SK-N-SH treated with all-trans-retinoic acid at 6 μM for 48 hours (cell line): Measurements from ENCODE around the gene DLK1.

ENCODE experiments used
- ATAC-seq: fragments of 200-7000 bp; cut with Tn5 transposase; 3 replicates; pipeline ENCODE4 v1.9.1; 2020; ENCODE audit warnings: mild to moderate bottlenecking, moderate library complexity
- ARNTL ChIP-seq: fragments of 450-650 bp; formaldehyde crosslinking; IDR thresholded peaks from 2 replicates; pipeline ENCODE4 v1.5.0; 2020; ENCODE audit warnings: low read depth, mild to moderate bottlenecking, moderate library complexity, borderline replicate concordance
- BACH2 ChIP-seq: fragments of 250-450 bp; sonication (Bioruptor Pico); IDR thresholded peaks from 2 replicates; pipeline ENCODE4 v1.9.0; 2021; ENCODE audit warnings: mild to moderate bottlenecking, borderline replicate concordance
- CREB5 ChIP-seq: fragments of 250-450 bp; sonication (Bioruptor Pico); IDR thresholded peaks from 2 replicates; pipeline ENCODE4 v1.5.1; 2020; ENCODE audit warnings: low read depth, mild to moderate bottlenecking, moderate library complexity
- CSDC2 ChIP-seq: fragments of 250-450 bp; sonication (Bioruptor Pico); IDR thresholded peaks from 2 replicates; pipeline ENCODE4 v1.5.0; 2020; ENCODE audit warnings: mild to moderate bottlenecking, moderate library complexity
- ESRRG ChIP-seq: fragments of 250-450 bp; sonication (Bioruptor Pico); IDR thresholded peaks from 2 replicates; pipeline ENCODE4 v1.6.1; 2021; ENCODE audit warnings: mild to moderate bottlenecking
- GLIS3 ChIP-seq: fragments of 250-450 bp; sonication (Bioruptor Pico); IDR thresholded peaks from 2 replicates; pipeline ENCODE4 v1.5.0; 2020; ENCODE audit warnings: mild to moderate bottlenecking, moderate library complexity
- ISL1 ChIP-seq: fragments of 250-450 bp; sonication (Bioruptor Pico); IDR thresholded peaks from 2 replicates; pipeline ENCODE4 v2.1.2; 2022; ENCODE audit warnings: mild to moderate bottlenecking, moderate library complexity
- OSR1 ChIP-seq: fragments of 250-450 bp; sonication (Bioruptor Pico); IDR thresholded peaks from 2 replicates; pipeline ENCODE4 v1.8.0; 2022; ENCODE audit warnings: moderate library complexity, mild to moderate bottlenecking, inconsistent platforms
- POU6F1 ChIP-seq: fragments of 250-450 bp; sonication (Bioruptor Pico); IDR thresholded peaks from 2 replicates; pipeline ENCODE4 v1.8.0; 2021; ENCODE audit warnings: low read depth, mild to moderate bottlenecking, moderate library complexity, borderline replicate concordance
- PPARA ChIP-seq: fragments of 250-450 bp; sonication (Bioruptor Pico); IDR thresholded peaks from 2 replicates; pipeline ENCODE4 v1.5.0; 2020; ENCODE audit warnings: mild to moderate bottlenecking, borderline replicate concordance
- RARB ChIP-seq: fragments of 250-450 bp; sonication (Bioruptor Pico); IDR thresholded peaks from 2 replicates; pipeline ENCODE4 v1.8.0; 2021; ENCODE audit warnings: mild to moderate bottlenecking, moderate library complexity
- SNAI2 ChIP-seq: fragments of 250-450 bp; sonication (Bioruptor Pico); IDR thresholded peaks from 2 replicates; pipeline ENCODE4 v1.5.0; 2020; ENCODE audit warnings: mild to moderate bottlenecking, moderate library complexity
- TCF4 ChIP-seq: fragments of 250-450 bp; sonication (Bioruptor Pico); IDR thresholded peaks from 2 replicates; pipeline ENCODE4 v1.8.0; 2021; ENCODE audit warnings: mild to moderate bottlenecking, moderate library complexity, borderline replicate concordance
- TOX ChIP-seq: fragments of 250-450 bp; sonication (Bioruptor Pico); IDR thresholded peaks from 2 replicates; pipeline ENCODE4 v1.8.0; 2021; ENCODE audit warnings: mild to moderate bottlenecking, moderate library complexity, borderline replicate concordance
- ZC3H10 ChIP-seq: fragments of 250-450 bp; sonication (Bioruptor Pico); IDR thresholded peaks from 2 replicates; pipeline ENCODE4 v1.5.1; 2021; ENCODE audit warnings: mild to moderate bottlenecking, moderate library complexity
- ZFP3 ChIP-seq: fragments of 250-450 bp; sonication (Bioruptor Pico); IDR thresholded peaks from 2 replicates; pipeline ENCODE4 v1.5.0; 2020; ENCODE audit warnings: mild to moderate bottlenecking, moderate library complexity
- ZFP30 ChIP-seq: fragments of 450-650 bp; formaldehyde crosslinking; IDR thresholded peaks from 2 replicates; pipeline ENCODE4 v1.5.0; 2022; ENCODE audit warnings: mild to moderate bottlenecking, moderate library complexity
- ZNF565 ChIP-seq: fragments of 450-650 bp; formaldehyde crosslinking; conservative IDR thresholded peaks from 2 replicates; pipeline ENCODE4 v1.5.0; 2020; ENCODE audit warnings: low read depth, mild to moderate bottlenecking, moderate library complexity
- ZNF8 ChIP-seq: fragments of 450-650 bp; formaldehyde crosslinking; IDR thresholded peaks from 2 replicates; pipeline ENCODE4 v1.5.0; 2020; ENCODE audit warnings: mild to moderate bottlenecking, moderate library complexity
- TF ChIP-seq, protein P1 (sequence below): fragments of 250-450 bp; sonication (Bioruptor Pico); IDR thresholded peaks from 2 replicates; pipeline ENCODE4 v1.5.0; 2020; ENCODE audit warnings: mild to moderate bottlenecking, moderate library complexity
- TF ChIP-seq, protein P2 (sequence below): fragments of 250-450 bp; sonication (Bioruptor Pico); IDR thresholded peaks from 2 replicates; pipeline ENCODE4 v1.8.0; 2020; ENCODE audit warnings: mild to moderate bottlenecking, moderate library complexity, borderline replicate concordance
- TF ChIP-seq, protein P3 (sequence below): fragments of 250-450 bp; sonication (Bioruptor Pico); IDR thresholded peaks from 2 replicates; pipeline ENCODE4 v1.5.1; 2021; ENCODE audit warnings: mild to moderate bottlenecking, moderate library complexity

The DLK1 gene

GRCh38 chr14:100726550-100727085, at the start of gene DLK1:
Gene DLK1 (plus strand): TSS chr14:100726892. CDS start chr14:100727069, 177 bp downstream.
- no peak for ATAC-seq
- no peak for TF ChIP-seq ZNF8
- no peak for TF ChIP-seq ISL1 (CRISPR knock-in tag)
- no peak for TF ChIP-seq ZFP3
- no peak for TF ChIP-seq BACH2 (CRISPR knock-in tag)
- TF ChIP-seq ZFP30 (CRISPR knock-in tag), result no peak

DNA sequence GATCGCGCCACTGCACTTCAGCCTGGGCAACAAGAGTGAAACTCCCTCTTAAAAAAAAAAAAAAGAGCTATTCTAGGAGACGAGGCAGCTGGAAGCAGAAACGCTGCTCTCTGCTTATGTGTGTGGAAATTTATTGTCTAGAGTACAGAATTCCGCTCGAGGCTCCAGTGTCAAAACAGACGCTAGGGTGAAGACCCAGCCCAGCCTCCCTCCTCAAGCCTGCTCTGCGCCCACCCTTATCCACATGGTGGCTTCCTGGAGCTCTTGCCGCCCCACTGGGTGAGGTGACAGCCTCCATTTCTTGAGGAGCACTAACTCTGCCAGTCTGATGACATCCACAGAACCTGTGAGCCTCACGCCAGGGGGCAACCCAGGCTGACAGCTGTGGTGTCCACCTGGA, 49.5 kb upstream of the DLK1 start:
- no peak for ATAC-seq
- no peak for TF ChIP-seq OSR1 (CRISPR knock-in tag)
- TF ChIP-seq TCF4, result no peak
- TF ChIP-seq RARB (CRISPR knock-in tag), result no peak
- TF ChIP-seq TOX (CRISPR knock-in tag), result no peak
- no peak for TF ChIP-seq POU6F1
- TF ChIP-seq ZNF8, result no peak
- TF ChIP-seq ZNF565 (CRISPR knock-in tag), result no peak
- TF ChIP-seq, protein P1, sequence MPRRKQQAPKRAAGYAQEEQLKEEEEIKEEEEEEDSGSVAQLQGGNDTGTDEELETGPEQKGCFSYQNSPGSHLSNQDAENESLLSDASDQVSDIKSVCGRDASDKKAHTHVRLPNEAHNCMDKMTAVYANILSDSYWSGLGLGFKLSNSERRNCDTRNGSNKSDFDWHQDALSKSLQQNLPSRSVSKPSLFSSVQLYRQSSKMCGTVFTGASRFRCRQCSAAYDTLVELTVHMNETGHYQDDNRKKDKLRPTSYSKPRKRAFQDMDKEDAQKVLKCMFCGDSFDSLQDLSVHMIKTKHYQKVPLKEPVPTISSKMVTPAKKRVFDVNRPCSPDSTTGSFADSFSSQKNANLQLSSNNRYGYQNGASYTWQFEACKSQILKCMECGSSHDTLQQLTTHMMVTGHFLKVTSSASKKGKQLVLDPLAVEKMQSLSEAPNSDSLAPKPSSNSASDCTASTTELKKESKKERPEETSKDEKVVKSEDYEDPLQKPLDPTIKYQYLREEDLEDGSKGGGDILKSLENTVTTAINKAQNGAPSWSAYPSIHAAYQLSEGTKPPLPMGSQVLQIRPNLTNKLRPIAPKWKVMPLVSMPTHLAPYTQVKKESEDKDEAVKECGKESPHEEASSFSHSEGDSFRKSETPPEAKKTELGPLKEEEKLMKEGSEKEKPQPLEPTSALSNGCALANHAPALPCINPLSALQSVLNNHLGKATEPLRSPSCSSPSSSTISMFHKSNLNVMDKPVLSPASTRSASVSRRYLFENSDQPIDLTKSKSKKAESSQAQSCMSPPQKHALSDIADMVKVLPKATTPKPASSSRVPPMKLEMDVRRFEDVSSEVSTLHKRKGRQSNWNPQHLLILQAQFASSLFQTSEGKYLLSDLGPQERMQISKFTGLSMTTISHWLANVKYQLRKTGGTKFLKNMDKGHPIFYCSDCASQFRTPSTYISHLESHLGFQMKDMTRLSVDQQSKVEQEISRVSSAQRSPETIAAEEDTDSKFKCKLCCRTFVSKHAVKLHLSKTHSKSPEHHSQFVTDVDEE (CRISPR knock-in tag), result no peak
- no peak for TF ChIP-seq ESRRG (CRISPR knock-in tag)
- TF ChIP-seq CSDC2 (CRISPR knock-in tag), result no peak
- TF ChIP-seq ISL1 (CRISPR knock-in tag), result no peak
- TF ChIP-seq ZC3H10 (CRISPR knock-in tag), result no peak

DNA sequence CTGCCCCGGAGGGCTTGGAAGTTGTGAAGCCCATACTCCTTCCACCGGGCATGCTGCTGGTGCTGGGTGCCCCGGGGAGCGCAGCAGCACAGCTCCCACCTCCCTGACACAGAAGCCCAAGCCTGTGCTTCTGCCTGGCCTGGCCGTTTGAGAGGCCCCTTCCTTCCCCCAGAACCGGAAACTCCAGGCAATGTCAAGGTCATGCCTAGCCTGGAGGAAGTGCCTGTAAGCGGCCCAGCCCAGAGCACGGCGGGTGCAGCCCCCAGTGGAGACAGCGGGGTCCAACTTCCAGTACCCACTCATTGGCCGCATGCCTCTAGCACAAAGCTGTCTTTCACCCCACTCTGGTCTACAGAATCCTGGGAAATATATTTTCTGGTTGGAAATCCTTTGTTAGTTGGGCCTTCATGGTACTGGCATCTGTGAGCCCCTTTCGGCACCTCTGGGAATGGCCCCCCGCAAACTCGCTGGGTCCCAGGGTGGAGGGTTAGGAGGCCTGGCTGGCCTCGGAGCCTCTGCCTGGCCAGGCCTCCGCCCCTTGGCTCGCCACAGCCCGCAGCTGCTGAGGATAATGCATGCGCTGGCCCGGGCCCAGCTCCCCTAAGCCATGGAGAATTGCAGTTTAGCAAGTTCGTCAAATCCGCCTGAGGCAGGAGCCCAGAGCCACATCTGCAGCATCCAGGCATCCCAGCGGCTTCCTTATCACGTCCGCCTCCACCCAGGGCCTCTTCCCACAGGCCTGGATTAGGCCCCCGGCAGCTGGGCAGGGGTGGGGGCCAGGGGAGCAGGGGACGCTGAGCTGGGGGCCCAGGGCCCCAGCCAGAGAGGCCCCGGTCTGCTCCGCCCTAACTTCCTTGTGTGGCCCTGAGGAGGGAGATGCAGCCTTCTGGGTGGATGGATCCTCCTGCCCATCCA, 48.9 kb upstream of the DLK1 start:
- TF ChIP-seq CSDC2 (CRISPR knock-in tag), result no peak
- TF ChIP-seq TCF4, result 0 out of 2 replicates have a peak, but pooled peaks have one; percentile 33
- TF ChIP-seq, all 23 proteins: peak for 1
- peak; percentile 41 for ATAC-seq

- TF ChIP-seq TOX (CRISPR knock-in tag) (no peak), SNAI2 (CRISPR knock-in tag) (no peak), ISL1 (CRISPR knock-in tag) (no peak), RARB (CRISPR knock-in tag) (no peak), ARNTL (CRISPR knock-in tag) (no peak), ZNF8 (no peak), TCF4 (no peak), CREB5 (CRISPR knock-in tag) (no peak), OSR1 (CRISPR knock-in tag) (no peak), PPARA (no peak), GLIS3 (CRISPR knock-in tag) (no peak), ZNF565 (CRISPR knock-in tag) (no peak), ZFP3 (no peak), ESRRG (CRISPR knock-in tag) (no peak), ZFP30 (CRISPR knock-in tag) (no peak)
- TF ChIP-seq, protein P2, sequence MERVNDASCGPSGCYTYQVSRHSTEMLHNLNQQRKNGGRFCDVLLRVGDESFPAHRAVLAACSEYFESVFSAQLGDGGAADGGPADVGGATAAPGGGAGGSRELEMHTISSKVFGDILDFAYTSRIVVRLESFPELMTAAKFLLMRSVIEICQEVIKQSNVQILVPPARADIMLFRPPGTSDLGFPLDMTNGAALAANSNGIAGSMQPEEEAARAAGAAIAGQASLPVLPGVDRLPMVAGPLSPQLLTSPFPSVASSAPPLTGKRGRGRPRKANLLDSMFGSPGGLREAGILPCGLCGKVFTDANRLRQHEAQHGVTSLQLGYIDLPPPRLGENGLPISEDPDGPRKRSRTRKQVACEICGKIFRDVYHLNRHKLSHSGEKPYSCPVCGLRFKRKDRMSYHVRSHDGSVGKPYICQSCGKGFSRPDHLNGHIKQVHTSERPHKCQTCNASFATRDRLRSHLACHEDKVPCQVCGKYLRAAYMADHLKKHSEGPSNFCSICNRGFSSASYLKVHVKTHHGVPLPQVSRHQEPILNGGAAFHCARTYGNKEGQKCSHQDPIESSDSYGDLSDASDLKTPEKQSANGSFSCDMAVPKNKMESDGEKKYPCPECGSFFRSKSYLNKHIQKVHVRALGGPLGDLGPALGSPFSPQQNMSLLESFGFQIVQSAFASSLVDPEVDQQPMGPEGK (CRISPR knock-in tag), result no peak
- TF ChIP-seq, protein P3, sequence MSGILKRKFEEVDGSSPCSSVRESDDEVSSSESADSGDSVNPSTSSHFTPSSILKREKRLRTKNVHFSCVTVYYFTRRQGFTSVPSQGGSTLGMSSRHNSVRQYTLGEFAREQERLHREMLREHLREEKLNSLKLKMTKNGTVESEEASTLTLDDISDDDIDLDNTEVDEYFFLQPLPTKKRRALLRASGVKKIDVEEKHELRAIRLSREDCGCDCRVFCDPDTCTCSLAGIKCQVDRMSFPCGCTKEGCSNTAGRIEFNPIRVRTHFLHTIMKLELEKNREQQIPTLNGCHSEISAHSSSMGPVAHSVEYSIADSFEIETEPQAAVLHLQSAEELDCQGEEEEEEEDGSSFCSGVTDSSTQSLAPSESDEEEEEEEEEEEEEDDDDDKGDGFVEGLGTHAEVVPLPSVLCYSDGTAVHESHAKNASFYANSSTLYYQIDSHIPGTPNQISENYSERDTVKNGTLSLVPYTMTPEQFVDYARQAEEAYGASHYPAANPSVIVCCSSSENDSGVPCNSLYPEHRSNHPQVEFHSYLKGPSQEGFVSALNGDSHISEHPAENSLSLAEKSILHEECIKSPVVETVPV, result no peak
- ATAC-seq, result no peak; the same call in 2 of the 3 replicates
Measured at GRCh38 chr14:100678469-100678828, 48.2 kb upstream of the DLK1 start.
